ENCODE data around the gene KIF26B.

GRCh38 chr1:245484176-245484575, 329.4 kb downstream of the KIF26B start:
- TF ChIP-seq CTCF (IDR thresholded peaks at IDR 0.05; ENCODE audit: borderline replicate concordance, extremely low read depth, low read length, poor library complexity, severe bottlenecking) (no peak), EZH2 (IDR thresholded peaks at IDR 0.05; ENCODE audit: borderline replicate concordance, low read depth, low read length, severe bottlenecking) (no peak)

Data from DND-41 (cell line).